IPS DF 19.7 (cell line): ENCODE results near the gene BNIP2.

Experiments
- DNase-seq: peaks from one replicate; pipeline ENCODE4 v3.0.0-alpha.2; 2013; ENCODE audit warnings: low read depth, low spot score

BNIP2 gene

DNA sequence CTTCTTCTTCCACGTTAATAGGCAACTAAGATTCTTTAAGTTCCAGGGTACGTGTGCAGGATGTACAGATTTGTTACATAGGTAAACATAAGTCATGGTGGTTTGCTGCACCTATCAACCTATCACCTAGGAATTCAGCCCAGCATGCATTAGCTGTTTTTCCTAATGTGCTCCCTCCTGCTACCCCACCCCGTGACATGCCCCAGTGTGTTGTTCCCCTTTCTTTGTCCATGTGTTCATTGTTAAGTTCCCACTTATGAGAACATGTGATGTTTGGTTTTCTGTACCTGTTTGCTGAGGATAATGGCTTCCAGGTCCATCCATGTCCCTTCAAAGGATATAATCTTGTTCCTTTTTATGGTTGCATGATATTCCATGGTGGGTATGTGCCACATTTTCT lies 52.9 kb downstream of the BNIP2 start:
- no peak for DNase-seq

DNA sequence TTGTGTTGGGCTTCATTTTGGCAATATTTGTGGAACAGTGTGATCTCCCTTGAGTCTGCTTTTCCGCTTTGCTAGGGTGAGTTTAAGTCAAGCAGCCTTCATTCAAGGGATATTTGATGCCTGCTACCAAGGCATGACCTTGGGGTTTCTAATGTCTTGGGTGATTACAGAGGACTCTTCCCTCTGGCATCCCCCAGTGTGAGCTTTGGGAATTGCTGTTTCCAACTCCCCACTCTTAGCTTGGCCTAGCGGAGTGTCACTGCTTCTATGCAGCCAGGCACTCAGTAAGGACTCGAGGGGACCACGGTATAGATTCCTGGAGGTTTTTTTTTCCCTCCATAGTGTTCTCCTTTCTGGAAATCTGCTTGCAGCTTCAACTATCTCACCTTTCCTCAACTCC lies 56.4 kb downstream of the BNIP2 start:
- peak; percentile 38 for DNase-seq

DNA sequence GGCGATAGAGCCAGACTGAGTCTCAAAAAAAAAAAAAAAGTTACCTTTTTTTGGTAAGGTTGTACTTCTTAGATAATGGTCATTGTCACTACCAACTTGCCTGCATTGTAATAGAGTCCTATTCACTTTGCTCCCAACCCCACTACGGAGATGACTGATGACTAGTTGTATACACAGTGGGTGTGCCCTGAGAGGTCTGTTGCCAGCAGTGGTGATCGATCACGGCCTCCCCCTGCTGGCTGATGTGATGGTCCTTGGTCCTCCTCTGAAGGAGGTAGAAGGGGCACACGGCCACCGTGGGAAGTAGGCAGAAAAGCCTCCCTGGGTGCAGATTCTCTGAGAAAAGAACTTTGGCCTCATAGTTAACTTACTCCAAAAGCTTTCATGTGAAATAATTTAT lies 66.8 kb downstream of the BNIP2 start:
- DNase-seq, result peak; percentile 9

DNA sequence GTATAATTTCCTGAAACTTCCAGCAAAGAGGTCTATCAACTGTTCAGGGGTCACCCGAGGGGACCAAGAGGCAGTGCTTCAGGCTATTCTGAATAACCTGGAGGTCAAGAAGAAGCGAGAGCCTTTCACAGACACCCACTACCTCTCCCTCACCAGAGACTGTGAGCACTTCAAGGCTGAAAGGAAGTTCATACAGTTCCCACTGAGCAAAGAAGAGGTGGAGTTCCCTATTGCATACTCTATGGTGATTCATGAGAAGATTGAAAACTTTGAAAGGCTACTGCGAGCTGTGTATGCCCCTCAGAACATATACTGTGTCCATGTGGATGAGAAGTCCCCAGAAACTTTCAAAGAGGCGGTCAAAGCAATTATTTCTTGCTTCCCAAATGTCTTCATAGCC lies 70.7 kb downstream of the BNIP2 start:
- DNase-seq, result no peak

DNA sequence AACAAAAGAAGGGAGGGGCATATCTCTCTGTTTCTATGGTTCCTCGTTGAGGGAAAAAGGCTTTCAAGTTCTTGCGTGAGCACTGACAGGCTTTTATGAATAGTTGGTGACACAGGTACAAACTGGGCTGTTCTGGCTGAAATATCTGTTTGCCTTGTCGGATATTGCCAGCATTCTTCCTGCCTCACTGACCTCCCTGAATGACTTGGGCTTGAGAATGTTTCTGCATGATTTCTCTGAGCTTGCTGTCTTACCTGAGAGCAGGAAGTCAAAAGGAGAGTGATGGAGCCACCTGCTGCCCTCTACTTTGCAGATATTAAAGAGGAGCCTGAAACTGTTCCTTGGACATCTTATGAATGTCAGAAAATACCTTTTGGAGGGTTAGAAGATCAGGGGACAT lies 72.7 kb downstream of the BNIP2 start:
- DNase-seq, result no peak

DNA sequence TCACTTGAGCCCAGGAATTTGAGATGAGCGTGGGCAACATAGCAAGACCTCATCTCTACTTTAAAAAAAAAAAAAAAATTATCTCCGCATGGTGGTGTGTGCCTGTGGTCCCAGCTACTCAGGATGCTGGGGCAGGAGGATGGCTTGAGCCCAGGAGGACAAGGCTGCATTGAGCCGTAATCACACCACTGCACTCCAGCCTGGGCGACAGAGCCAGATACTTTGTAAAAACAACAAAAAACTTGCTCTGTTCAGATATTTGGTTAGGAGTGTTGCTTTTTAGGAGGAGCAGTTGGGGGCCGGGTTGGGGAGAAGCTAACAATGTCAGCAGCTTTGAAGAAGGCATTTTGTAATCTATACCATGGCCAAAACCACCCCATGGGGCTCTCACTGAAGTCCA lies 73.5 kb downstream of the BNIP2 start:
- no peak for DNase-seq

DNA sequence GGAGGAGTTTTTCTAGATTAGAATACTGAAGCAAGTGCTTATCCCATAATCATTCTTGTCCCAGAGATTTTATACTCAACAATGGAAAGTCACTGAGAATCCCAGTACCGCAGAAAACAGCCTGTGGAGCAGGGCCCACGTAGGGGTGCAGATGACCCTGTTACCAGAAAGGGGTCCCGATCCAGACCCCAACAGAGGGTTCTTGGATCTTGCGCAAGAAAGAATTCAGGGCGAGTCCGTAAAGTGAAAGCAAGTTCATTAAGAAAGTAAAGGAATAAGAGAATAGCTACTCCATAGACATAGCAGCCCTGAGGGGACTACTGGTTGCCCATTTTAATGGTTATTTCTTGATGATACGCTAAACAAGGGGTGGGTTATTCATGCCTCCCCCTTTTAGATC lies 75.0 kb downstream of the BNIP2 start:
- DNase-seq, result no peak

DNA sequence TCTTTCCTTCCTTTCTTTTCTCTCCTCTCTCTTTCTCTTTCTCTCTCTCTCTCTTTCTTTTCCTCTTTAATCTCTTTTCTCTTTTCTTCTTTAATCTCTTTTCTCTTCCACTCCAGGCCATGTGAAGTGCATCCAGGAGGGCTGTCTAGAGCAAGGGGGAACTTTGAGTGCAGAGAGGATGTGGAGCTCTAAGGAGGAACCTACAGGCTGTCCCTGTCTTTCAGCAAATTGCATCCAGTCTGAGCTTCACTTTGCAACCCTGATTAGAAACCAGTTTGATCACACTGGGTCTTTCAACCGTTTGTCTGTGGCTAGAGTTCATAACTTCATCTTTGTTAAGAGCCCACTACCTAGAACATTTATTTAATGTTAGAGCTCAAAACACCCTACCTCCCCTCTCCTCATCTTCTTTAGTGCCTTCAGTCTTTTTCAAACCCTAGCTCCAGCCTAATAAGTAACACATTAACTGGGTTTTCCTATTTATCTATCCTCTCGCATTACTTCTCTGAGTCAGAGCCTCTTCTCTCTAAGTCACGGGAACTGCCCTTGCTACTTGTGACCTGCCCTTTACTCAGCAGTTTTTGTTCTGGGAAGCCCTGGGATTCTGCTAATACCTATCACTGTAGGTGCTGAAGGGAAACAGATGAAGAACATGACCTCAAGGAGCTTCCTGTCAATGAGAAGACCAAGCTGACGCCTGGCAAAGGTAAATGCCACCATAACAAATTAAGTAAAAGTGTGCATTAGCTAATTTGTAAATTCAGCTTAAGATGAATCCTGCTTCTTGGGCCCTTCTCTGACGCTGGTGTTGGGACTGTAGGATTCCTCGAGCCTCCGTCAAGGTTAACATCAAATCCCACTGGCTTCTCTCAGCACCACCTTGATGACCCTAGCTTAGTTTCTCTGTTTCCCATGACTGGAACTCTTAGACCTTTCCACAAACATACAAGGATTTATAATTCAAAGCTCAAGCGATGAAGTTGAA lies 77.6 kb downstream of the BNIP2 start, which contains the start of gene GCNT3:
Gene GCNT3, plus strand, starts transcription at position 508 of the 985 bp plus-strand sequence. CDS start 6,456 bp downstream, outside the sequence.
- DNase-seq, result no peak

DNA sequence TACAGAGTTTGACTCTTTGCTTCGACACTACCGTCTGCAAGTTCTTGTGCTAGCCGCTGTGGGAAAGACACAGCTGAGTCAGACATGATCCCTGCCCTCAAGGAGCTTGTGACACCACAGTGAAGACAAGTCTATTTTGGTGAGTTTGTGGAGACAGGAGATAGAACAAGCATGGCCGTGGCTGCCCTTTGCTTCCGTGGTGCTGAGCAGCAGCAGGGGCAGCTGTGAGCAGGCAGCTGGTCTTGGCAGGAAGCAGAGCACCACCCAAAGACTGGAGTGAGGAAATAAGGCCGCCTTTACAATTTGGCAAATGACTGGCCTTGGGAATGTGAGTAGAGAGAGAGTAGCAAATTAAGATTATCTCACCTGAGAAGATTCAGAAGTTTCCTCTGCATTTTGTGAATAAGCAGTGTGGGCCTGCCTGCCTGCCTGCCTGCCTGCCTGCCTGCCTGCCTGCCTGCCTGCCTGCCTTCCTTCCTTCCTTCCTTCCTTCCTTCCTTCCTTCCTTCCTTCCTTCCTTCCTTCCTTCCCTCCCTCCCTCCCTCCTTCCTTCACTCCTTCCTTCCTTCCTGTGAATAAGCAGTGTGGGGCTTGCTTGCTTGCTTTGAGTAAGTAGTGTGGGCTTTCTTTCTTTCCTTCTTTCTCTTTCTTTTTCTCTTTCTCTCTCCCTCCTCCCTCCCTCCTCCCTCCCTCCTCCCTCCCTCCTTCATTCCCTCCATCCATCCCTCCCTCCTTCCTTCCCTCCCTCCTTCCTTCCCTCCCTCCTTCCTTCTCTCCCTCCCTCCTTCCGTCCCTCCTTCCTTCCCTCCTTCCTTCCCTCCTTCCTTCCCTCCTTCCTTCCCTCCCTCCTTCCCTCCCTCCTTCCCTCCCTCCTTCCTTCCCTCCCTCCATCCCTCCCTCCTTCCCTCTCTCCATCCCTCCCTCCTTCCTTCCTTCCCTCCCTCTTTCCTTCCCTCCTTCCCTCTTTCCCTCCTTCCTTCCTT lies 79.1 kb downstream of the BNIP2 start:
- no peak for DNase-seq
